HEK293T (cell line): Measurements from ENCODE around the gene DKKL1.

Experiments
- BHLHE40 ChIP-seq: fragments of 450-650 bp; IDR thresholded peaks from 2 replicates; pipeline ENCODE4 v1.6.1; 2016; ENCODE audit warnings: mild to moderate bottlenecking, moderate library complexity, borderline replicate concordance
- CTBP1 ChIP-seq: fragments of 450-650 bp; IDR thresholded peaks from 2 replicates; pipeline ENCODE4 v1.6.1; 2016; ENCODE audit warnings: borderline replicate concordance
- ELF4 ChIP-seq: fragments of 450-650 bp; IDR thresholded peaks from 2 replicates; pipeline ENCODE4 v1.6.1; 2017; ENCODE audit warnings: antibody characterized with exemption
- FOXA1 ChIP-seq: fragments of 450-650 bp; IDR thresholded peaks from 2 replicates; pipeline ENCODE4 v1.6.1; 2016; ENCODE audit warnings: mild to moderate bottlenecking
- L3MBTL2 ChIP-seq: fragments of 450-650 bp; conservative IDR thresholded peaks from 2 replicates; pipeline ENCODE4 v1.6.1; 2016; ENCODE audit warnings: mild to moderate bottlenecking
- LEF1 ChIP-seq: fragments of 450-650 bp; IDR thresholded peaks from 2 replicates; pipeline ENCODE4 v1.6.1; 2017; ENCODE audit warnings: mild to moderate bottlenecking, borderline replicate concordance
- TARDBP ChIP-seq: fragments of 450-650 bp; IDR thresholded peaks from 2 replicates; pipeline ENCODE4 v1.6.1; 2016

DNA sequence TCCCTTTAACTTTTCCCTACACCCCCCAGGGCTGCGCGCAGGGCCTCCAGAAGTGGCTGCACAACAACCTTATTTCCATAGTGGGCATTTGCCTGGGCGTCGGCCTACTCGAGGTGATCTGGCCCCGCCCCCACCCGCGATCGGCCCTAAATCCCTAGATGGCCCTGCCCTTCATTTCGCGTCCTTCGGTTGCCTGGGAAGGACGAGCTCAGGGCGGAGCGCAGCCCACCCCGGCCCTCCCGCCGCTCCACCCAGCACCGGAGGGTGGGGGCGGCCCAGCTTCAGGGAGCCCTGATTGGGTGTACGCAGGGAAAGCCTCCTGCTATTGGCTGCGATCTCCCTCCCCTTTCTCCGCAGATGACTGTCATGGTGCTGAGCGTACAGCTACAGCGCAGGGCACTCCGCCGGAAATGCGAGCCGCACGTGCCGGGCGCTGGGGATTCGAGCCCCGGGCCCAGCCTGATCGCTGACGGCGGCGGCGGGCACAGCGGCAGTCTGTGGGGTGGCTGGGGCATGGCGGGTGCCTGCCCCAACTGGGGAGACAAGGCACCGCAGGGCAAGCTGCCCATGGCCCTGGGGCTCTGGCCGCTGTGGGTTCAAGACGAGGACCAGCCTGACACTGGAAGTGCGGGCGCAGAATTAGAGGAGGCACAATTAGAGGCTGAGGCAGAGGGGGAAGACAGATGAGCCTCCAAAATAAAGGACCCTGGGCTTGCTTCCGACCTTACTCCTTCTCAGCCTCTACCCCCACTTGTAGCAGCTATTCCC is 24.2 kb upstream of the DKKL1 start:
- TF ChIP-seq BHLHE40 (no peak), LEF1 (no peak), TARDBP (no peak), ELF4 (no peak), CTBP1 (no peak), FOXA1 (no peak), L3MBTL2 (no peak)
